H1 (cell line): ENCODE measurements around the gene SLC35B4. TPM values are rescaled to one million over a fixed set of nuclear protein-coding genes. Genes with fewer than 3 reads are reported as not detected.

Experiments
- SP1 ChIP-seq: IDR thresholded peaks from 2 replicates; pipeline ENCODE4 v1.6.1; 2011; ENCODE audit warnings: low read depth, low read length
- SP2 ChIP-seq: IDR thresholded peaks from 2 replicates; pipeline ENCODE4 v1.6.1; 2012; ENCODE audit warnings: mild to moderate bottlenecking, low read length, inconsistent platforms
- TAF1 ChIP-seq: IDR thresholded peaks from 2 replicates; pipeline ENCODE4 v1.6.1; 2011; ENCODE audit warnings: mild to moderate bottlenecking, low read depth, low read length
- polyA plus RNA-seq, 7 experiments: library from polyadenylated mRNA; depleted of rRNA in 3 of 7; stranded (reverse) in 5 of 7; unstranded in 2 of 7; fragments of >200 nt in 5 of 7; fragments of 200-250 nt in 2 of 7; gene quantifications; 1 replicate in 5 of 7; 2 replicates in 1 of 7; 4 replicates in 1 of 7; pipeline versions ENCODE4 v1.2.1 to v1.2.3, GENCODE V29; 2011 to 2013; ENCODE audit warnings: missing spikeins in 2 of 7, mixed read lengths in 2 of 7
- total RNA-seq: library from RNA; stranded (reverse); fragmentation: NEBNext Ultra II Directional; extraction: Animal tissue kit (Norgen Biotek cat#: 25700); gene quantifications from 2 replicates; pipeline ENCODE4 v1.2.1, GENCODE V29; 2021
- TF ChIP-seq, protein P1 (sequence below): IDR thresholded peaks from 2 replicates; pipeline ENCODE4 v1.6.1; 2012; ENCODE audit warnings: inconsistent platforms

Gene SLC35B4
- total and polyA plus RNA-seq, 2 of the 8 experiments (the other 6 are each of a cell fraction or from before 2014, with no cell fraction given) = 28.9 to 34.6 TPM

DNA sequence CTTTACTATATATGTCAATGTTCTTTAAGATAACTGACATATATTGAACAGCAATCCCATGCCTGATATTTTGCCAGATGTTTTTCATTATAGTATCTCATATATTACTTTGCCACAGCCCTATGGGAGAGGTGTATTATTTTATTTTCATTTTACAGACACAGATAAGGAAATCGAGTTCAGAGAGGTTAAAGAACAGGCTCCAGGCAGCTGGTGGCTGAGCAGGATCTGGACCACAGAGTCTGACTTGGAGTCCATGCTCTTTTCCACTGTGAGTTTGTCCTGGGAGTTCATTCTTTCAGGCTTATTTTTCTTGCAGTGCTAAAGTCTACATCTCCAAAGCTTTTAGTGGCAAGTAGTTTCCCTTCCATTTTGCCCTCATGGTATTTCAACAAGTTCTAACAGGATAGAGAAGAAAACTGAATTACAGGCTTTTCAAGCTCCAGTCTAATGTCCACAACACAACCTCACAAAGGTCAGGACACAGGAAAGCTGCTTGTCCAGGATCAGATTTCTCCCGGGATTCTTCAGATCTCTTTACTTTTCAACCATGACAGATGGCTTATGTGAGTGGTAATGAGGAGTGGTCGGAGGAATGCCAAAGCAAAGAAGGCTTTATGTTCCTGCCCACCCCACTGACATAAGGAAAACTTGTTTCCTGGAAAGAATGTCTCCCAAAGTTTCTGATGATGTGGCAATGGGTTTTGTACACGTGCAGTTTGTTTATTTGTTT, 13.1 kb upstream of the SLC35B4 start (continued):
- TF ChIP-seq TAF1 (no peak), SP2 (no peak), SP1 (no peak)
- TF ChIP-seq, protein P1, sequence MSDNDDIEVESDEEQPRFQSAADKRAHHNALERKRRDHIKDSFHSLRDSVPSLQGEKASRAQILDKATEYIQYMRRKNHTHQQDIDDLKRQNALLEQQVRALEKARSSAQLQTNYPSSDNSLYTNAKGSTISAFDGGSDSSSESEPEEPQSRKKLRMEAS = no peak
